Measurements from ENCODE around the gene ONECUT1.

GRCh38 chr15:52804526-52805081 is 14.5 kb upstream of the ONECUT1 start:
- TF ChIP-seq CTCF (IDR thresholded peaks at IDR 0.05; ENCODE audit: insufficient read depth, low read depth, low read length) (no peak), EZH2 (IDR thresholded peaks at IDR 0.05; ENCODE audit: insufficient read depth, low read length) (no peak)
